OCI-LY3 (cell line): Measurements from ENCODE around the gene LRP6.

Source experiments
- H2AFZ ChIP-seq: fragments of 200-600, 300-600 bp; shearing (Covaris generic); 2 replicates; pipeline ENCODE4 v1.6.0; 2014; ENCODE audit warnings: antibody characterized with exemption, low read depth, low read length
- H3K27ac ChIP-seq: fragments of 200-600, 300-600 bp; sonication (generic); 2 replicates; pipeline ENCODE4 v1.5.1; 2014; ENCODE audit warnings: mild to moderate bottlenecking, low read length, moderate library complexity, mixed read lengths
- H3K27me3 ChIP-seq: fragments of 200-600, 300-600 bp; sonication (generic); 2 replicates; pipeline ENCODE4 v1.6.1; 2014; ENCODE audit warnings: low read depth, low read length, mixed read lengths
- H3K36me3 ChIP-seq: fragments of 200-600, 300-600 bp; sonication (generic); replicated peaks from 2 replicates; pipeline ENCODE3; 2014; ENCODE audit warnings: low read depth, low read length, mixed read lengths
- H3K4me1 ChIP-seq: fragments of 300-600, 200-600 bp; sonication (generic); 2 replicates; pipeline ENCODE4 v1.6.1; 2014; ENCODE audit warnings: low read length, mixed read lengths
- H3K4me2 ChIP-seq: fragments of 200-600, 300-600 bp; sonication (generic); 2 replicates; pipeline ENCODE4 v1.6.1; 2014; ENCODE audit warnings: low read length, mixed read lengths
- H3K4me3 ChIP-seq: fragments of 300-600, 200-600 bp; sonication (generic); 2 replicates; pipeline ENCODE4 v1.5.1; 2014; ENCODE audit warnings: antibody characterized with exemption, mild to moderate bottlenecking, low read length, moderate library complexity
- H3K79me2 ChIP-seq: fragments of 300-600, 200-600 bp; shearing (Covaris generic); 2 replicates; pipeline ENCODE4 v1.6.1; 2014; ENCODE audit warnings: mild to moderate bottlenecking, low read length, mixed read lengths
- H3K9ac ChIP-seq: fragments of 300-600, 200-600 bp; shearing (Covaris generic); 2 replicates; pipeline ENCODE4 v1.6.0; 2014; ENCODE audit warnings: mild to moderate bottlenecking, low read length, moderate library complexity
- H3K9me3 ChIP-seq: fragments of 200-600, 300-600 bp; shearing (Covaris generic); 2 replicates; pipeline ENCODE4 v1.6.1; 2014; ENCODE audit warnings: low read length, mixed read lengths; ENCODE audit not compliant: insufficient read depth
- H4K20me1 ChIP-seq: fragments of 200-600, 300-600 bp; sonication (generic); 2 replicates; pipeline ENCODE4 v1.6.1; 2016; ENCODE audit warnings: low read length, mixed read lengths; ENCODE audit not compliant: insufficient read depth
- EZH2phosphoT487 ChIP-seq: fragments of 200-600 bp; shearing (Covaris generic); IDR thresholded peaks from 2 replicates; pipeline ENCODE4 v1.6.1; 2018; ENCODE audit warnings: antibody characterized with exemption, mixed run types, low read depth
- TF ChIP-seq, protein P1 (sequence below): fragments of 200-600, 300-600 bp; sonication (generic); IDR thresholded peaks from 2 replicates; pipeline ENCODE4 v1.5.1; 2014; ENCODE audit warnings: antibody characterized with exemption, low read length, low read depth

LRP6 gene

DNA sequence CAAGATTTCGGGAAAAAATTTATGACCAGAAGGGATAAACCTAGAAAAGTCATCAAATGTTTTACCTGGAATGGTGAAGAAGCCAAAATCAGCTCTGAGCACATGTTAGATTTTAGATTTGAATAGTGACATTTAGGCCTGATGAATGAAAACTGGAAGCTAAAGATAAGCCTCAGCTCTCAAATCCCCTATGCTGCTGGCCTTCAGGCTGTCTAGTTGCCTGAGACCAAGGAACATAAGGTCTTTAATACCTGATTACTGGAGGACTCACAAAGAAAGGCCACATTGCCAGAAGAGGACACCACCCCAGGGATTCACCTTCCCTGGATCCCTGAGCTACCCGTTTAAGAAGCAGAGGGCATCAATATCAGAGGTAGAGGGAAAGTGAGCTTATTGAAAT, 139.5 kb downstream of the LRP6 start:
- Histone ChIP-seq H2AFZ (no peak overlapping the region), H4K20me1 (peaks cover 29% of the 10 kb centered on the region), H3K79me2 (no peaks in the 10 kb centered on the region), H3K9me3 (no peaks in the 10 kb centered on the region), H3K27ac (no peak overlapping the region), H3K4me2 (no peak overlapping the region), H3K4me1 (peaks cover 27% of the 10 kb centered on the region), H3K36me3 (peaks cover 20% of the 10 kb centered on the region), H3K4me3 (no peak overlapping the region), H3K27me3 (peaks cover 3% of the 10 kb centered on the region; the same call in 1 of the 2 replicates), H3K9ac (no peak overlapping the region)
- TF ChIP-seq, protein P1, sequence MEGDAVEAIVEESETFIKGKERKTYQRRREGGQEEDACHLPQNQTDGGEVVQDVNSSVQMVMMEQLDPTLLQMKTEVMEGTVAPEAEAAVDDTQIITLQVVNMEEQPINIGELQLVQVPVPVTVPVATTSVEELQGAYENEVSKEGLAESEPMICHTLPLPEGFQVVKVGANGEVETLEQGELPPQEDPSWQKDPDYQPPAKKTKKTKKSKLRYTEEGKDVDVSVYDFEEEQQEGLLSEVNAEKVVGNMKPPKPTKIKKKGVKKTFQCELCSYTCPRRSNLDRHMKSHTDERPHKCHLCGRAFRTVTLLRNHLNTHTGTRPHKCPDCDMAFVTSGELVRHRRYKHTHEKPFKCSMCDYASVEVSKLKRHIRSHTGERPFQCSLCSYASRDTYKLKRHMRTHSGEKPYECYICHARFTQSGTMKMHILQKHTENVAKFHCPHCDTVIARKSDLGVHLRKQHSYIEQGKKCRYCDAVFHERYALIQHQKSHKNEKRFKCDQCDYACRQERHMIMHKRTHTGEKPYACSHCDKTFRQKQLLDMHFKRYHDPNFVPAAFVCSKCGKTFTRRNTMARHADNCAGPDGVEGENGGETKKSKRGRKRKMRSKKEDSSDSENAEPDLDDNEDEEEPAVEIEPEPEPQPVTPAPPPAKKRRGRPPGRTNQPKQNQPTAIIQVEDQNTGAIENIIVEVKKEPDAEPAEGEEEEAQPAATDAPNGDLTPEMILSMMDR = no peak
- TF ChIP-seq EZH2phosphoT487 = no peak

DNA sequence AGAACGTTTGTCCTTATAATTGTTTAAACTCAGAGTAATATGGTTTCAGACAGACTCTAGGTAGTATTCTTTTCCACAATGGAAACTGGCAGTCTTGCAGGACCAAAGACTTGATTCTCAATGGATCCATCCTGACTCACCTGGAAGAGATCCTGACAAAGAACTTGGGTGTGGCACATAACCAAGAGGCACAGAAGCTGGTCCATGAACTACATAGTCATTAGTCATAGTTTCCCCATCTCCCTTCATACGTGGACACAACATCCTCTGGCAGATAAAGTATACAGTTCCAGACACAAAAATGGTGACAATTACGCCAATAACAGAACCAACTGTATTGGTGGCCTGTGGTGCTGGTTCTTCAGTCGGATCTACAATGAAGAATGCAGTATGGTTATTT, 140.3 kb downstream of the LRP6 start:
- no peak overlapping the region for H3K9ac ChIP-seq
- no peaks in the 10 kb centered on the region for H3K79me2 ChIP-seq
- H3K27me3 ChIP-seq = peaks cover 3% of the 10 kb centered on the region; the same call in 1 of the 2 replicates
- no peak overlapping the region for H3K4me3 ChIP-seq
- H3K4me2 ChIP-seq = no peak overlapping the region
- no peak overlapping the region for H3K27ac ChIP-seq
- H2AFZ ChIP-seq = no peak overlapping the region
- no peaks in the 10 kb centered on the region for H3K9me3 ChIP-seq
- peaks cover 29% of the 10 kb centered on the region for H4K20me1 ChIP-seq
- peaks cover 20% of the 10 kb centered on the region for H3K36me3 ChIP-seq
- TF ChIP-seq EZH2phosphoT487 = no peak
- TF ChIP-seq, protein P1 = no peak
- H3K4me1 ChIP-seq = peaks cover 27% of the 10 kb centered on the region

DNA sequence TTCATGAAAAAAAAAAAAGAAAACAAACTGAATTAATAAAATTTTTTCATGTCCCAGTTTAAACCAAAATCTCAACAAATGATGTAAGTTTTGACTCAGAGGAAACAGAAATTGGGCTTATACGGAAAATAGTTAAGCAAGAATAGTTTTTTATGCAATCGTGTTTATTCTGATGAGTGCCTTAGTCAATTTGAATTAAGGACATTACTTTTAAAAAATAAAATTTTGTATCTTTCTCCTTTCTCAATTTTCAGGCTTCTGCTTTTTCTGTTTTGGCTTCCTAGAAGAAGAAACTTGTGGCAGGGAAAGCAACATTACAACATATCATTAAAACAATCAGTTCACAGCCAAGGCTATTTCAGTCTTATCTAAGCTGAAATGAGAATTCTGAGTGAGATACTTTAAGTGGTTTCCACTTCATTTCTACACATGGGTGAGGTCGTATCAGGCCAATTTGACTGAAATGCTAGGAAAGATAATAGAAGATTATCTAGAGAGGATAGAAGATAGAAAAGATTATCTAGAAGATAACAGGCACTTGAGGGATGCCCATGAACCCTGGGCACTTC, 143.7 kb downstream of the LRP6 start:
- H3K9me3 ChIP-seq = no peaks in the 10 kb centered on the region
- no peak overlapping the region for H3K27ac ChIP-seq
- H3K4me3 ChIP-seq = no peak overlapping the region
- H2AFZ ChIP-seq = no peak overlapping the region
- no peak overlapping the region for H3K9ac ChIP-seq
- peaks cover 19% of the 10 kb centered on the region for H4K20me1 ChIP-seq
- H3K4me2 ChIP-seq = no peak overlapping the region
- no peak for TF ChIP-seq EZH2phosphoT487
- TF ChIP-seq, protein P1 = no peak
- peaks cover 20% of the 10 kb centered on the region for H3K36me3 ChIP-seq
- H3K79me2 ChIP-seq = no peaks in the 10 kb centered on the region
- H3K4me1 ChIP-seq = peaks cover 15% of the 10 kb centered on the region
- H3K27me3 ChIP-seq = peaks cover 3% of the 10 kb centered on the region; the same call in 1 of the 2 replicates

DNA sequence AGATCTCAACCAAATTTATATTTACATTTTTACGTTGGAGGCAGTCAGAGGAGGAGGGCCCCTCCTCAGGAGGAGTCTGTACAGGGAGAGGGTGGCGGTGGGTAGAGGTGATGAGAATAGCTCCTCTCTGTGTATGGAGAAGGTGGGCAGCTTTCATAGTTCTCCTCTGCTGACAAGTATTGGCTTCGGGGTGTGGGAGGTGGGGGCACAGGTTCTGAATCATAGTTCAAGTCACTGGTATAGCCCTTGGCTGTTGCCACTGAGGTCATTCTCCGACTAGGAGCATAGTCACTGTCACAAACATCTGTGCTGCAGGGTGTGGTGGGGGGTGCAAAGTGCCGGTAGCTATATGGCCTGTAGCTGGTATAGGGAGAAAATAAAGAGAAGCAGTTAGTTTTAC, 145.8 kb downstream of the LRP6 start:
- Histone ChIP-seq H2AFZ (no peak overlapping the region), H3K4me1 (peaks cover 6% of the 10 kb centered on the region), H3K27ac (no peak overlapping the region), H3K9ac (no peak overlapping the region), H3K79me2 (no peaks in the 10 kb centered on the region), H3K36me3 (peaks cover 14% of the 10 kb centered on the region), H3K4me3 (no peak overlapping the region), H3K4me2 (no peak overlapping the region), H3K27me3 (no peaks in the 10 kb centered on the region), H4K20me1 (peaks cover 2% of the 10 kb centered on the region; the same call in 1 of the 2 replicates), H3K9me3 (no peaks in the 10 kb centered on the region)
- TF ChIP-seq EZH2phosphoT487 = no peak
